PFSK-1 (cell line): Measurements from ENCODE around the gene HIPK2.

Source experiments
- FOXP2 ChIP-seq: optimal IDR thresholded peaks from 2 replicates; pipeline ENCODE3; 2011; ENCODE audit warnings: borderline replicate concordance, control low read depth, inconsistent platforms; ENCODE audit not compliant: insufficient read depth; ENCODE audit errors: extremely low read length, extremely low read depth
- SIN3A ChIP-seq: IDR thresholded peaks from 2 replicates; pipeline ENCODE4 v1.6.1; 2012; ENCODE audit warnings: mild to moderate bottlenecking, low read length, moderate library complexity, borderline replicate concordance; ENCODE audit not compliant: insufficient read depth
- TAF1 ChIP-seq: IDR thresholded peaks from 2 replicates; pipeline ENCODE4 v1.6.1; 2012; ENCODE audit warnings: low read length, control low read depth, borderline replicate concordance; ENCODE audit not compliant: insufficient read depth
- TF ChIP-seq, protein P1 (sequence below), 2 experiments: IDR thresholded peaks; 2 replicates each; pipeline versions ENCODE4 v1.6.1 to v1.8.0; 2011 to 2012; ENCODE audit warnings: low read depth in 2 of 2, low read length in 2 of 2, control low read depth in 1 of 2, inconsistent platforms in 1 of 2, mild to moderate bottlenecking in 1 of 2, moderate library complexity in 1 of 2; ENCODE audit not compliant: insufficient read depth in 1 of 2

DNA sequence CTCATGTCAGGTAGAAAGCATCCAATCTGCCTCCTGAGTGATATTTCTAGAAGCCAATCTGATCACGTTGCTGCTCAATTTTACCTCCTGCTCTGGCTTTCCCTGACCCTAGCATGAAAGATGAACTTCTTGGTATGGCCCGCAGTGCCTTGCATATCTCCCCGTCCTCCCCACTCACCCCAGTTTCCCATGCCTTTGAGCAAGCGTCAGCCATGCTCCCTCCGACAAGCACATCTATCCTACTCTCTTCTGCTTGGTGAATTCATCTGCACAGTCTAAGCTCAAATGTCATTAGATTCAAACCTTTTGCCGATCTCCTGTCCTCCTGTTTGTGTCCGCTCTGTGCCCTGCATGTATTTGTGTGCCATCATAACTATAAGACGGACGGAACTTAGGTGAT lies 45.1 kb upstream of the HIPK2 start:
- TF ChIP-seq TAF1: no peak
- TF ChIP-seq FOXP2: no peak
- TF ChIP-seq, protein P1, sequence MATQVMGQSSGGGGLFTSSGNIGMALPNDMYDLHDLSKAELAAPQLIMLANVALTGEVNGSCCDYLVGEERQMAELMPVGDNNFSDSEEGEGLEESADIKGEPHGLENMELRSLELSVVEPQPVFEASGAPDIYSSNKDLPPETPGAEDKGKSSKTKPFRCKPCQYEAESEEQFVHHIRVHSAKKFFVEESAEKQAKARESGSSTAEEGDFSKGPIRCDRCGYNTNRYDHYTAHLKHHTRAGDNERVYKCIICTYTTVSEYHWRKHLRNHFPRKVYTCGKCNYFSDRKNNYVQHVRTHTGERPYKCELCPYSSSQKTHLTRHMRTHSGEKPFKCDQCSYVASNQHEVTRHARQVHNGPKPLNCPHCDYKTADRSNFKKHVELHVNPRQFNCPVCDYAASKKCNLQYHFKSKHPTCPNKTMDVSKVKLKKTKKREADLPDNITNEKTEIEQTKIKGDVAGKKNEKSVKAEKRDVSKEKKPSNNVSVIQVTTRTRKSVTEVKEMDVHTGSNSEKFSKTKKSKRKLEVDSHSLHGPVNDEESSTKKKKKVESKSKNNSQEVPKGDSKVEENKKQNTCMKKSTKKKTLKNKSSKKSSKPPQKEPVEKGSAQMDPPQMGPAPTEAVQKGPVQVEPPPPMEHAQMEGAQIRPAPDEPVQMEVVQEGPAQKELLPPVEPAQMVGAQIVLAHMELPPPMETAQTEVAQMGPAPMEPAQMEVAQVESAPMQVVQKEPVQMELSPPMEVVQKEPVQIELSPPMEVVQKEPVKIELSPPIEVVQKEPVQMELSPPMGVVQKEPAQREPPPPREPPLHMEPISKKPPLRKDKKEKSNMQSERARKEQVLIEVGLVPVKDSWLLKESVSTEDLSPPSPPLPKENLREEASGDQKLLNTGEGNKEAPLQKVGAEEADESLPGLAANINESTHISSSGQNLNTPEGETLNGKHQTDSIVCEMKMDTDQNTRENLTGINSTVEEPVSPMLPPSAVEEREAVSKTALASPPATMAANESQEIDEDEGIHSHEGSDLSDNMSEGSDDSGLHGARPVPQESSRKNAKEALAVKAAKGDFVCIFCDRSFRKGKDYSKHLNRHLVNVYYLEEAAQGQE (IDR thresholded peaks at IDR 0.05; ENCODE audit: insufficient read depth in 1 of 2, low read depth in 2 of 2, low read length in 2 of 2): no peak
- TF ChIP-seq SIN3A: no peak
